Glutamatergic neuron (in vitro differentiated cells): ENCODE measurements around the gene ALDH3A1. TPM values are rescaled to one million over a fixed set of nuclear protein-coding genes. Genes with fewer than 3 reads are reported as not detected.

Source experiments
- DNase-seq: peaks from one replicate; pipeline ENCODE4 v3.0.0; 2022
- H3K27ac Mint-ChIP-seq: one replicate; pipeline ENCODE4 v1.8.0; 2020; ENCODE audit warnings: mild to moderate bottlenecking, mixed read lengths, inconsistent platforms; ENCODE audit not compliant: unreplicated experiment
- H3K27me3 Mint-ChIP-seq: one replicate; pipeline ENCODE4 v1.8.0; 2020; ENCODE audit warnings: mild to moderate bottlenecking, moderate library complexity, mixed read lengths, inconsistent platforms; ENCODE audit not compliant: unreplicated experiment
- H3K36me3 Mint-ChIP-seq: one replicate; pipeline ENCODE4 v1.8.0; 2020; ENCODE audit warnings: mild to moderate bottlenecking, mixed read lengths, inconsistent platforms; ENCODE audit not compliant: unreplicated experiment
- H3K4me1 Mint-ChIP-seq: one replicate; pipeline ENCODE4 v1.8.0; 2020; ENCODE audit warnings: mild to moderate bottlenecking, low read depth, mixed read lengths, inconsistent platforms; ENCODE audit not compliant: unreplicated experiment
- H3K4me3 Mint-ChIP-seq: one replicate; pipeline ENCODE4 v1.8.0; 2020; ENCODE audit warnings: mild to moderate bottlenecking, mixed read lengths, inconsistent platforms; ENCODE audit not compliant: unreplicated experiment
- H3K9me3 Mint-ChIP-seq: one replicate; pipeline ENCODE4 v1.8.0; 2020; ENCODE audit warnings: mild to moderate bottlenecking, moderate library complexity, mixed read lengths, inconsistent platforms; ENCODE audit not compliant: unreplicated experiment
- total RNA-seq: library from RNA; stranded (reverse); fragmentation: NEBNext Ultra II Directional; extraction: Animal tissue kit (Norgen Biotek cat#: 25700); gene quantifications from one replicate; pipeline ENCODE4 v1.2.1, GENCODE V29; 2021; ENCODE audit not compliant: unreplicated experiment
- TF ChIP-seq, protein P1 (sequence below): fragments of 200-600 bp; sonication (generic); IDR thresholded peaks from one replicate; pipeline ENCODE4 v1.5.0; 2021; ENCODE audit not compliant: partially characterized antibody, unreplicated experiment

ALDH3A1 gene
- total RNA-seq, 1 donor from 2014 or later = not detected

DNA sequence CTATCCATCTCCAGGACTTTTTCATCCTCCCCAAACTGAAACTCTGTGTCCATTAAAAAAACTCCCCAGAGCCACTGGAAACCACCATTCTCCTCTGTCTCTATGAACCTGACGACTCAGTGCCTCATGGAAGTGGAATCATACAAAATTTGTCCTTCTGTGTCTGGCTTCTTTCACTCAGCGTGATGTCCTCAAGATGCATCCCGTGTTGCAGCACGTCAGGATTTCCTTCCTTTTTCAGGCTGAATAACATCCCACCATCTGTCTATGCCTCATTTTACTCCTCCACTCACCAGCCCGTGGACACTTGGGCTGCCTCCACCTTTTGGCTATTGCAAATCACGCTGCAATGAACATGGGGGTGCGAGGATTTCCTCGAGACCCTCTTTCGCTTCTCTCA, 12.6 kb upstream of the ALDH3A1 start:
- no peak for DNase-seq
- Mint-ChIP-seq H3K4me3 (no peak overlapping the region), H3K4me1 (no peaks in the 10 kb centered on the region), H3K27me3 (peaks cover 14% of the 10 kb centered on the region), H3K27ac (no peak overlapping the region), H3K9me3 (peaks cover 5% of the 10 kb centered on the region), H3K36me3 (no peaks in the 10 kb centered on the region)
- TF ChIP-seq, protein P1, sequence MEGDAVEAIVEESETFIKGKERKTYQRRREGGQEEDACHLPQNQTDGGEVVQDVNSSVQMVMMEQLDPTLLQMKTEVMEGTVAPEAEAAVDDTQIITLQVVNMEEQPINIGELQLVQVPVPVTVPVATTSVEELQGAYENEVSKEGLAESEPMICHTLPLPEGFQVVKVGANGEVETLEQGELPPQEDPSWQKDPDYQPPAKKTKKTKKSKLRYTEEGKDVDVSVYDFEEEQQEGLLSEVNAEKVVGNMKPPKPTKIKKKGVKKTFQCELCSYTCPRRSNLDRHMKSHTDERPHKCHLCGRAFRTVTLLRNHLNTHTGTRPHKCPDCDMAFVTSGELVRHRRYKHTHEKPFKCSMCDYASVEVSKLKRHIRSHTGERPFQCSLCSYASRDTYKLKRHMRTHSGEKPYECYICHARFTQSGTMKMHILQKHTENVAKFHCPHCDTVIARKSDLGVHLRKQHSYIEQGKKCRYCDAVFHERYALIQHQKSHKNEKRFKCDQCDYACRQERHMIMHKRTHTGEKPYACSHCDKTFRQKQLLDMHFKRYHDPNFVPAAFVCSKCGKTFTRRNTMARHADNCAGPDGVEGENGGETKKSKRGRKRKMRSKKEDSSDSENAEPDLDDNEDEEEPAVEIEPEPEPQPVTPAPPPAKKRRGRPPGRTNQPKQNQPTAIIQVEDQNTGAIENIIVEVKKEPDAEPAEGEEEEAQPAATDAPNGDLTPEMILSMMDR = no peak

DNA sequence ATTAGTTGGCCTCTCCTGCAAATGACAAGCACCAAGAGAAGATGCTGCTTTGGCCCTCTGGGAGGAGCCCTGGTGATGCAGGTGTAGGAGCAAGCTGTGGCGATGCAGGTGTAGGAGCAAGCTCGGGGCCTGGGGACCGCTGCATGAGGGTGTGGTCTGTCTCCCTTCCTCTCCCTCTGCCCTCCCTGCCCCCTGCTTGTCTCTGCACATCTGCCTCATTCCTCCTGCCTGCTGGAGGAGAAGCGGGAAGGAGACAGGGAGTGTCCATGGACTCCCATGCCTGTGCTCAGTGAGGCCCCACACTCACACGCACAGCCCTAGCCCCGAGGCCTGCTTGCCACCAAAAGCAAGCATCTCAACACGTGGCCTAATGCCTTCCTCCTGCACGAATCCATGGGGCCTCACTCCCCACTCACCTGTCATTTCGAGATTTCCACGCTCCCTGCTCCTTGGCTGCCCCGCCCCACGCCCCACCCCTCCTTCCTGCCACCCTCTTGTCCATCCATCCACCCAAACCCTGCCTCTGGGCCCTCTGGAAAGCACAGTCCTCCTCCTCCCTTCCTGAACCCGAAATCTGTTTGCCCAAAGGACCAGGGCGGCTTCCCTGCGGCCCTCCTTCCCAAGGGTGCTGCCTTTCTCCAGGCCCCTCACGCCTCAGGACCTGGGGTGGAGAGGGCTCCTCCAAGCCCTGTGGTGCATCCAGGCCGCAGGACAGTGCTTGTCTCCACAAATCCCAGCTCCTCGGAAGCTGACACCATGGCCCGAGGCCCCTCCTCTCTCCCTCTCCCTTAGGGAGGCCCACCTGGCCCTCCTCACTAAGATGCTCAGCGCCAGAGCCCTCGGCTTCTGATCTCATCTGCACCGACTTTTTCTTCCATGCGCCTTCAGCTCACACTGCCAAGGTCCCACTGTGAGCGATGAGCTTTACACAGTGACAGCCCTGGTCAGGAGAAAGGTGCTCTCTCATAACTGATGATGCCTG, 11.8 kb upstream of the ALDH3A1 start:
- no peaks in the 10 kb centered on the region for H3K36me3 Mint-ChIP-seq
- DNase-seq = no peak
- no peak overlapping the region for H3K27ac Mint-ChIP-seq
- H3K4me3 Mint-ChIP-seq = no peak overlapping the region
- H3K9me3 Mint-ChIP-seq = peaks cover 5% of the 10 kb centered on the region
- no peaks in the 10 kb centered on the region for H3K4me1 Mint-ChIP-seq
- peaks cover 14% of the 10 kb centered on the region for H3K27me3 Mint-ChIP-seq
- TF ChIP-seq, protein P1 = no peak

DNA sequence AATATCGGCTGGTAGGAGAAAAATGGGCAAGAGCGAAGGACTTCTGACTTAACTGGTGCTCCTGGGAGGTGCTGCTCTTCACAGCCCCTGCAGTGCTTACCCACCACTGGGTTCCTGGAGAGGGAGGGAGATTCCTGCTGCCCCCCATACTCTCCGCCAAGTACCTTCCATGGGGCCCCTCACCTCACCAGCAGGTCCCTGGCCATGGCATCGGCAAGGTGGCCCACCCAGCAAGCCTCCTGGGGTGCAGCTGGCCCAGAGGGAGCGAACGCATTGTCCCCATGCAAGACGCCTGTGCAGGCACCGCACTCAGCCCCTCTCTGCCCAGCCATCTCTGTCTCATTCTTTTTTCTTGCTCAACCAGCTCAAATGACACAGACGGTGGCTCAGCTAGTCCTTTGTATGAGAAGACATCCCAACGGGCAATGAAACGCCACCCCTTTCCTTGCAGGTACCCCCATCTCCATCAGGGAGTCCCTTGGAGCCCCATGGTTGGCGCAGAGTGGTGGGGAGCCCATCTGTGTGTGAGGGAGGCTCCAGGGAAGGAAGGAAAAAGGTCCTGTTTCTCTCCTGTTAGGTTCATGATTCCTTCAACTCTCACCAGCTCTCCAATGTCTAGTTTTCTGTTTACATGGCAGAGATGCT, 9.6 kb upstream of the ALDH3A1 start:
- TF ChIP-seq, protein P1 = no peak
- peaks cover 4% of the 10 kb centered on the region for H3K9me3 Mint-ChIP-seq
- H3K27ac Mint-ChIP-seq = no peak overlapping the region
- no peak overlapping the region for H3K4me3 Mint-ChIP-seq
- no peak for DNase-seq
- H3K4me1 Mint-ChIP-seq = no peaks in the 10 kb centered on the region
- H3K27me3 Mint-ChIP-seq = peaks cover 15% of the 10 kb centered on the region
- H3K36me3 Mint-ChIP-seq = no peaks in the 10 kb centered on the region

DNA sequence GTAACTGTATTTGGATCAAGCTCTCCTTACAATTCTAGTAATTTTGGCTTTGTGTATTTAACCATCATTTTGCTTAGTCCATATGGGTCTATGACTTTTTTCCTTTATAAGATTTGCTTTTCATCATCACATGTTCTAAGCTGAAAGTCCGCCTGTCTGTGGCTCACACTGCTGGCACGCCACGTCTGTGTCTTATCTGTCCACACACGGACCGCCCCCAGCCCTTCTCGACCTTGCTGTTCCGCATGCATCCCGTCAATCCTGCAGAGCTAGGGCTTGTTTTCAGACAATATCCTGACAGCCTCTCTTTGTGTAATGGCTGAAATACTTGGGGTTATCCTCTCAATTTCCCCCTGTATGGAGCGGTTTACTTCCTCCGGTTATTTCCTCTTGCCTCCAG, 8.4 kb upstream of the ALDH3A1 start:
- TF ChIP-seq, protein P1 = no peak
- H3K36me3 Mint-ChIP-seq = no peaks in the 10 kb centered on the region
- no peak for DNase-seq
- no peaks in the 10 kb centered on the region for H3K4me1 Mint-ChIP-seq
- H3K27me3 Mint-ChIP-seq = peaks cover 18% of the 10 kb centered on the region
- H3K9me3 Mint-ChIP-seq = peaks cover 4% of the 10 kb centered on the region
- H3K27ac Mint-ChIP-seq = no peak overlapping the region
- H3K4me3 Mint-ChIP-seq = no peak overlapping the region
